ENCODE measurements around the gene EDC3. TPM values are rescaled to one million over a fixed set of nuclear protein-coding genes. Genes with fewer than 3 reads are reported as not detected.

Gene EDC3
- total and polyA plus RNA-seq, 9 of the 15 experiments (the other 6 are each of a cell fraction or from before 2014, with no cell fraction given): 11.7 to 63.9 (median 32.8) TPM

DNA sequence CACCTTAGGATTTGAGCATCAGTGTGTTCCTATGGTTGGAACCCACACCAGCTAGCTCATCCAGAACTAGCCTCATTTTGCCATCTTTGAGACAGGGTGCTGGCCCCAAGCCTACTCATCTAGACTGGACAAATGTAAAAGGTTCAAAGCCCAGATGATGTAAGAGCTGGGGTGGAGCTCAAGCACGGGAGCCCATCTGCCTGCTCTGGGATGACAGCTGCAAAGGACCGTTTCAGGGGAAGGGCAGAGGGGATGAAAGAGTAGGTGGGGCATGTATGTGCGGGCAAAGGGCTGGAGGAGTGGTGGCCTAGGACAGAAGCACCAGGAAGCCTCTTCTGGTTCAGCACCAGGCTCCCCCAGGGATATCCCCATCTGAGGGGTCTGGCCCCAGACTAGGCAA lies 64.4 kb downstream of the EDC3 start:
- Histone ChIP-seq H3K4me3 (no peak overlapping the region), H2AFZ (ENCODE audit: low read depth, low read length) (no peak overlapping the region), H3K36me3 (ENCODE audit: control insufficient read depth, insufficient read depth, low read length) (peaks cover 95% of the 10 kb centered on the region), H3K9me3 (replicated peaks; ENCODE audit: control insufficient read depth, insufficient read depth, low read depth, low read length) (no peaks in the 10 kb centered on the region), H4K20me1 (replicated peaks; ENCODE audit: control insufficient read depth, insufficient read depth, low read length) (peaks cover 33% of the 10 kb centered on the region), H3K27me3 (ENCODE audit: control insufficient read depth in 2 of 2, insufficient read depth in 2 of 2, low read length in 2 of 2) (no peaks in the 10 kb centered on the region), H3K4me2 (ENCODE audit: insufficient read depth, low read length) (no peak overlapping the region), H3K9me1 (ENCODE audit: control insufficient read depth, insufficient read depth, low read length) (peaks cover 9% of the 10 kb centered on the region), H3K79me2 (ENCODE audit: control insufficient read depth, insufficient read depth, low read length) (no peaks in the 10 kb centered on the region), H3K4me1 (replicated peaks in 1 of 2; ENCODE audit: control insufficient read depth in 2 of 2, insufficient read depth in 2 of 2, low read length in 2 of 2) (no peaks in the 10 kb centered on the region; a peak in 1 of 5 replicates), H3K27ac (ENCODE audit: extremely low read depth, low read depth, low read length) (no peak overlapping the region), H3K9ac (ENCODE audit: insufficient read depth in 1 of 2, low read depth in 2 of 2, low read length in 2 of 2) (no peak overlapping the region)
- ATAC-seq: no peak; the same call in 2 of the 3 replicates
- intact Hi-C loops (cut with micrococcal nuclease) (no loop called here), in situ Hi-C loops (cut with MboI) (no loop called here)
- no peak for FAIRE-seq
- TF ChIP-seq, protein P1, sequence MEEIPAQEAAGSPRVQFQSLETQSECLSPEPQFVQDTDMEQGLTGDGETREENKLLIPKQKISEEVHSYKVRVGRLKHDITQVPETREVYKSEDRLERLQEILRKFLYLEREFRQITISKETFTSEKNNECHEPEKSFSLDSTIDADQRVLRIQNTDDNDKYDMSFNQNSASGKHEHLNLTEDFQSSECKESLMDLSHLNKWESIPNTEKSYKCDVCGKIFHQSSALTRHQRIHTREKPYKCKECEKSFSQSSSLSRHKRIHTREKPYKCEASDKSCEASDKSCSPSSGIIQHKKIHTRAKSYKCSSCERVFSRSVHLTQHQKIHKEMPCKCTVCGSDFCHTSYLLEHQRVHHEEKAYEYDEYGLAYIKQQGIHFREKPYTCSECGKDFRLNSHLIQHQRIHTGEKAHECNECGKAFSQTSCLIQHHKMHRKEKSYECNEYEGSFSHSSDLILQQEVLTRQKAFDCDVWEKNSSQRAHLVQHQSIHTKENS (CRISPR knock-in tag; IDR thresholded peaks at IDR 0.05): no peak
- TF ChIP-seq ZNF586 (CRISPR knock-in tag; conservative IDR thresholded peaks at IDR 0.05) (no peak), HDAC1 (IDR thresholded peaks at IDR 0.05) (no peak), MLX (CRISPR knock-in tag; conservative IDR thresholded peaks at IDR 0.05) (no peak), GTF2E2 (tag; IDR thresholded peaks at IDR 0.05) (no peak), ID3 (CRISPR knock-in tag; IDR thresholded peaks at IDR 0.05) (no peak), ID3 (tag; IDR thresholded peaks at IDR 0.05) (no peak), RBM14 (IDR thresholded peaks at IDR 0.05; ENCODE audit: borderline replicate concordance, insufficient read depth, low read depth, low read length) (no peak), MYC (IDR thresholded peaks at IDR 0.05; ENCODE audit: low read depth, low read length) (no peak), MYC (CRISPR knock-in tag; IDR thresholded peaks at IDR 0.05; ENCODE audit: borderline replicate concordance, low read depth) (no peak), LARP7 (IDR thresholded peaks at IDR 0.05) (no peak), MAFF (IDR thresholded peaks at IDR 0.05; ENCODE audit: low read length) (no peak), BCOR (IDR thresholded peaks at IDR 0.05) (no peak), KLF16 (IDR thresholded peaks at IDR 0.05) (no peak), PBX2 (CRISPR knock-in tag; IDR thresholded peaks at IDR 0.05; ENCODE audit: low read depth) (no peak), PBX2 (tag; conservative IDR thresholded peaks at IDR 0.05; ENCODE audit: low read depth) (no peak), KAT2B (IDR thresholded peaks at IDR 0.05; ENCODE audit: low read depth, low read length) (no peak)
- TF ChIP-seq, protein P2, sequence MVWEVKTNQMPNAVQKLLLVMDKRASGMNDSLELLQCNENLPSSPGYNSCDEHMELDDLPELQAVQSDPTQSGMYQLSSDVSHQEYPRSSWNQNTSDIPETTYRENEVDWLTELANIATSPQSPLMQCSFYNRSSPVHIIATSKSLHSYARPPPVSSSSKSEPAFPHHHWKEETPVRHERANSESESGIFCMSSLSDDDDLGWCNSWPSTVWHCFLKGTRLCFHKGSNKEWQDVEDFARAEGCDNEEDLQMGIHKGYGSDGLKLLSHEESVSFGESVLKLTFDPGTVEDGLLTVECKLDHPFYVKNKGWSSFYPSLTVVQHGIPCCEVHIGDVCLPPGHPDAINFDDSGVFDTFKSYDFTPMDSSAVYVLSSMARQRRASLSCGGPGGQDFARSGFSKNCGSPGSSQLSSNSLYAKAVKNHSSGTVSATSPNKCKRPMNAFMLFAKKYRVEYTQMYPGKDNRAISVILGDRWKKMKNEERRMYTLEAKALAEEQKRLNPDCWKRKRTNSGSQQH (CRISPR knock-in tag; IDR thresholded peaks at IDR 0.05): no peak
- CTCF ChIA-PET (ENCODE audit: low intra/inter-chr PET ratio): interaction anchor here (0.6 to 2.2 kb wide), 5 partner anchors 138 to 1030 kb away, joined by 3 to 32 read pairs (median 3); no protein-coding TSS in a partner anchor
- BruUV-seq (replicated peaks): no TSS peak
- DNase-seq (ENCODE audit: extremely low read depth in 1 of 4, low spot score in 3 of 4): no peak
- POLR2A ChIA-PET: interaction anchor here (0.6 to 3.8 kb wide), 7 partner anchors 10 to 296 kb away, joined by 3 to 16 read pairs (median 4); no protein-coding TSS in a partner anchor
- 45% methylated on average over 3 of the region's 3 CpGs for WGBS (ENCODE audit: insufficient coverage, low coverage, missing lambda C conversion rate)

Measured in K562 (cell line).